Fibroblast of gingiva (primary cell): ENCODE results near the gene BAX.
A peak's percentile ranks its signal among the peaks of the same experiment; 100 is the strongest.

Experiments
- DNase-seq: peaks from one replicate; pipeline ENCODE4 v3.0.0-alpha.2; 2011; ENCODE audit warnings: low read depth

The BAX gene

GRCh38 chr19:48963371-48964204 is 8.9 kb downstream of the BAX start:
- peak; percentile 68 for DNase-seq

GRCh38 chr19:48964205-48965039 is 9.7 kb downstream of the BAX start:
- peak; percentile 66 for DNase-seq

GRCh38 chr19:48965040-48965805 is 10.5 kb downstream of the BAX start, which contains the start of gene FTL:
Gene FTL (plus strand): TSS chr19:48965309. CDS start chr19:48965508, 199 bp downstream.
- DNase-seq, result peak; percentile 98

GRCh38 chr19:48965806-48966540 is 11.3 kb downstream of the BAX start:
- peak; percentile 62 for DNase-seq

DNA sequence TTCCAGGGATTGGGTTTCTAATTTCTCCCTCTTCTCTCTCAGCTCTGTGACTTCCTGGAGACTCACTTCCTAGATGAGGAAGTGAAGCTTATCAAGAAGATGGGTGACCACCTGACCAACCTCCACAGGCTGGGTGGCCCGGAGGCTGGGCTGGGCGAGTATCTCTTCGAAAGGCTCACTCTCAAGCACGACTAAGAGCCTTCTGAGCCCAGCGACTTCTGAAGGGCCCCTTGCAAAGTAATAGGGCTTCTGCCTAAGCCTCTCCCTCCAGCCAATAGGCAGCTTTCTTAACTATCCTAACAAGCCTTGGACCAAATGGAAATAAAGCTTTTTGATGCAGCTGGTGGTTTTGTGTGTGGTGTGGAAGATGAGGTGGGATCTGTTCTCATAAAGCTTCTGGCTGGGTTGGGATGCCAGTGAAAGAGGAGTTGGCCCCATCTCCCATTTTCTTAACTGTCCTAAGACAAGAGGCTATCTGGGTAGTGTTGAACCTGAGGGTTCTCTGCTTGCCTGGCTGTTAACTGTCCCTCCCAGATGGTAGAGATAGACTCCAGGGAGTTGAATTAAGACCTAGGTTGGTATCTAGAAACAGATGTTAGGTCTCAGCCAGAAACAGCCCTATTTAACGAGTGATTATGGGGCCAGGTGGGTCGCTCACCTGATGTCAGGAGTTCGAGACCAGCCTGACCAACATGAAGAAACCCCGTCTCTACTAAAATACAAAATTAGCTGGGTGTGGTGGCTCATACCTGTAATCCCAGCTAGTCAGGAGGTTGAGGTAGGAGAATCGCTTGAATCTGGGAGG is 12.1 kb downstream of the BAX start:
- peak; percentile 51 for DNase-seq

DNA sequence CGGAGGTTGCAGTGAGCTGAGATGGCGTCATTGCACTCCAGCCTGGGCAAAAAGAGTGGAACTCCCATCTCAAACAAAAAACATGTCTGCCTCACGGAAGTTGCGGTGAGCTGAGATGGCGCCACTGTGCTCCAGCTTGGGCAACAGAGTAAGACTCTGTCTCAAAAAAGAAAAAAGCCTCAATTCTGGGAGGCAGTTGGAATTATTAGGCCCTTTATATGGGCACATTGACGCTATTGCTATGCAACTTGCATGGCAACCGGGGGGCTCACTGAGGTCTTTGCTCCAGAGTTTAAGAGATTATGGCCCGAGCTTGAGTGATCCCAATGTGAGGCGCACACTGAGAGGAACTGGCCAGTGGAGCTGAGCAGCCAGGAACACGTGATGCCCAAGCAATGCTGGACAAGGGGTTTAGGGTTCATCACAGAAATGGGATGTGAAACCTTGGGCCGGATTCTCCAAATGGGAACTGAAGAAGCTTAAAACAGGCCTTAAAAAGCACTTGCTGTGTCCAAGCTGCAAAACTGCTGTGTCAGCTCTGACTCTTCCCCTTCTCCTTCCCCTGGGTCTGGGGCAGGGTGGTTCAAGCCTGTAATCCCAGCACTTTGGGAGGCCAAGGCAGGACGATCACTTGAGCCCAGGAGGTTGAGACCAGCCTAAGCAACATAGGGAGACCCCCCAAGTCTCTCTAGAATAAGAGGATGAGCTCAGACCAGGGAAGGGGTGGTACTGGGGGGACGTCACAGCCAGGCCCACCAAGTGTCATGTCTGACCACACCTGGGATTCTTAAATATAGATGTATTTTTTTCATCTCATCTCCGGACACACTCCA is 12.9 kb downstream of the BAX start:
- DNase-seq, result peak; percentile 96

- peak; percentile 91 for DNase-seq
Observed at GRCh38 chr19:48968179-48968661, 13.5 kb downstream of the BAX start.

DNA sequence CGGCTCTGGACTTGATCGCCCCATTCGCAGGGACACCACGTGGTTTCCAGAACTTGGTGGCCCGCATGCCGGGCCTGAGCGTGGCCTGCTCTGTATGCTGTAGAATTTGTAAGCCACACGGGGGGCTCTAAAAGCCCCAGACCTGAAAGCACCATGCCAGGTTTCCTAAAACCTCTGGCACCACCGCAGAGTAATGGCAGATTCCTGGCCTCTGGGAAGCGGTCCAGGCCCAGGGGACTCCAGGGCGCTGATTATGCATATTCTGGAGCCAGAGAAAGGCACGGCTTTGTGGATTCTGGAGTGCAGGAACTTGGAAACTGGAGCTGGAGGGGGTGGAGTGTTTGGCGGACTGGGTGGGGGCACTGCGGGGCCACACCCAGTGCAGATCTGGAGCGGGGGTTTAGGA is 14.1 kb downstream of the BAX start:
- no peak for DNase-seq

DNA sequence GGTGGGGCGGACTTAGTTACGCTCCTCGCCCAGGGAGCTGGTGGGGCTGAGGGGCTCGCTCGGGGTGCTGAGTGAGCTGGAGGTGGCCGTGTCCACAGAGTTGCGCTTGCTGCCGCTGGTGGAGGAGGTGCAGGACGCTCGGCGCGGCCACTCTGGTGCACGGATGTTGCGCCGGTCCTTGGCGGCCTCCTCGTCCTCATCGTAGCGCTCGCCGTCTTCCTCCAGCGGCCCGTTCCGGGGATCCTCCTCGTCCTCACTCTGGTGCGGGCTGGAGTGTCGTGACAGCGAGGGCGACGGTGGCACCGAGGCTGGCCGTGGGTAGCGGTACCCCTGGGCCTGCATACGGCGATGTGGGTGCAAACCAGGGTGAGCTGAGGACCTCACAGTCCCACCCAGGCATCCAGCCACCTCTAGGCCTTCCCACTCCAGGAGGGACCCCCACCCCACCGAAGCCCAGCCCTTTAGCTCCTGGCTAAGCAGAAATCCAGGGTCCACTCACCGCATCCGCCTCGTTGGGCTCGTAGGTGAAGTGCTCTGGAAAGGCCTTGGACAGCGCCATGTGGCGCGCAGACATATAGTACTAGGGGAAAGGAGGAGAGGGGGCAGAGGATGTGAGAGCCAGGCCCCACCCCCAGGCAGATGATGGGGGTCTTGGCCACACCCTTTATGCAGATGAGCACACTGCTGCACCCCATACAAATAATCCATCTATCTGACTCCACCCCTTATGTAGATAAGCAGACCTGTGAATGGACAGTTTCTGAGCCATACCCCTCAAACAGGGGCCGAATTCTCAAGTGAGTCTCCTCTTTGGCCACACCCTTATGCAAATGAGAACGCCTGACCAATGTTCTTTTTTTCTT is 14.8 kb downstream of the BAX start:
- peak; percentile 26 for DNase-seq

DNA sequence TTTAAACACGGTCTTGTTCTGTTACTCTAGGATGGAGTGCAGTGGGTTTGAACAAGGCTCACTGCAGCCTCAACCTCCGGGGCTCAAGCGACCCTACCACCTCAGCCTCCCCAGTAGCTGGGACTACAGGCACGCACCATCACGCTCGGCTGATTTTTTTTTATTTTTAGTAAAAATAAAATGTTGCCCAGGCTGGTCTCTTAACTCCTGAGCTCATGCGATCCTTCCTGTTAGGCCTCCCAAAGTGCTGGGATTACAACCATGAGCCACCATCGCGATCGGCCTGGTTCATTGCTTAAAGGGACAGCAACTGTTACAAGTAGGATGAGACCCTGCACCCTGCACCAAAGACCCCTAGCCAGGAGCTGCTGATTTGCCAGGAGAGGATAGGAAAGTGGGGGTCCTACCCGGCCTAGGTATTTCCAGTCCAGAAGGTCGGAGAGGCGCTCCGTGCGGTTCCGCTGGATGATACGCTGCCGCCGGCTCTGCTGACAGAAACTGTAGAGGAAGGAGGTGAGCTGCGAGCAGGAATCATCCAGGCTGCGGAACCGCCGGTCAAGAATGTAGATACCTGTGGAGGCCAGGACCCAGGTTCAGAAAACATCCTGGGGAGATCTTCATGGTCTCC is 15.6 kb downstream of the BAX start:
- DNase-seq, result no peak

- DNase-seq, result peak; percentile 58
Observed at GRCh38 chr19:48970923-48971395, 16.3 kb downstream of the BAX start.

DNA sequence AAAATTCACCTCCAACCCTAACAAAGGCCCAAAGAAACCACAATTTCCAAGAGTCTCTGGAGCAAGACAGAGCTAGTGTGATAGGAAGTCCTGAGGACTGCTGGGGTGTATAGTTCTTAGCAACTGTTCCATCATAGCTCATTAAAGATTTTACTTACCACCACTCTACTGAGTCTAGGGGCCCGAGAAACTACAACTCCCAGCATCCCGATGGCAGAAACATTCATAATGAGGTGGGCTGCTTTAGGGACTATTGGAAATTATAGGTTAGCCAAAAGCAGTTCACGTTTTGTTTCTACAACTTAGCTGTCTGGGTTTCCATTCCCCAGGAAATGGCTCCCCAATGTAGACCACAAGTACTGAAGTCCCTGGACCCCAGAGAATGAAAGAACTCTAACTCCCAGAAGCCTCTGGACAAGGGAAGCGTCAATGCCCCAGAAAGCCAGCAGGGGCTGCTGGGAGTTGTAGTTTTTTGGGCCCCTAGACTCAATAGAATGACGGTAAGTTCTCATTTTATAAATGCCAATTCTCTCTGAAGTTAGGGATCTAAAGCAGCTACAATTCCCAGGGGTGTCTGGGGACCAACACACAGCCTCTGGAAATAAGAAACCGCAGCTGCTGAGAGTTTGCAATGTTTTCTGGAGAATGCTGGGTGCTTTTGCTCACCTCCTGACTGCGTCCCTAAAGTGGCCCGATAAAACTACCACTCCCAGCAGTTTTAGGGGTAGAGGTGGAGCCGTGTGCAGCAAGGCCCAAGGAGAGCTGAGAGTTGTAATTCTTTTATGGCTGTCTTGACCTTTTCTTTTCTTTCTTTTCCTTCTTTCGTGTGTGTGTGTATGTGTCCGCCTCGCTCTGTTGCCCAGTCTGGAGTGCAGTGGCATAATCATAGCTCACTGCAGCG is 21.5 kb downstream of the BAX start:
- DNase-seq, result no peak

DNA sequence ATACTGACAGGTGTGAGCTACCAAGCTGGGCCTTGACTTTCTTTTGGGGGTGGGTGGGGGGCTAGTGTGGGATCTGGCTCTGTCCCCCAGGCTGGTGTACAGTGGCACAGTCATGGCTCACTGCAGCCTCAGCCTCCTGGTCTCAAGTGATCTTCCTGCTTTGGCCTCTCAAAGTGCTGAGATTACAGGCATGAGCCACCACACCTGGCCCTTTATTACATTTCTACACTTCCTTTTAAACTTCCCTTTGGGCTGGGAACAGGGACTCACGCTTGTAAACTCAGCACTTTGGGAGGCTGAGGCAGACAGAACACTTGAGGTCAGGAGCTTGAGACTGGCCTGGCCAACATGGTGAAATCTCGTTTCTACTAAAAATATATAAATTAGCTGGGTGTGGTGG is 22.4 kb downstream of the BAX start:
- no peak for DNase-seq

DNA sequence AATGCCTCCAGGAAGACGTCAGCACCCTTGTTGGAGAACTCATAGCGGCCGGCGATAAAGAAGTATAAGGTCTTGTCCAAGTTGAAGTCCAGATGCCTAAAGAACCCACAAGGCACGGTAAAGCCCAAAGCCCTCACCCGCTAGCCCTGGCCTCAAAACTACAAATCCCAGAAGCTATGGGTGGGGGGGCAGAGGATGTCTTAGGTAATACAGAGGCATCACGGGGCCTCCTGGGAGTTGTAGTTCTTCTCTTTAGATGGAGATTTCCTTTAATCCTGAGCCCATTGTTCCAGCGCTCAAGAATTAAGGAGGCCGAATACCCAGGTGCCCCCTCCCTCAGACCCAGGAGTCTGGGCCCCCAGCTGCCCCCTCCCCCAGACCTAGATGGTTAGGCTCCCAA is 27.6 kb downstream of the BAX start:
- DNase-seq, result no peak

DNA sequence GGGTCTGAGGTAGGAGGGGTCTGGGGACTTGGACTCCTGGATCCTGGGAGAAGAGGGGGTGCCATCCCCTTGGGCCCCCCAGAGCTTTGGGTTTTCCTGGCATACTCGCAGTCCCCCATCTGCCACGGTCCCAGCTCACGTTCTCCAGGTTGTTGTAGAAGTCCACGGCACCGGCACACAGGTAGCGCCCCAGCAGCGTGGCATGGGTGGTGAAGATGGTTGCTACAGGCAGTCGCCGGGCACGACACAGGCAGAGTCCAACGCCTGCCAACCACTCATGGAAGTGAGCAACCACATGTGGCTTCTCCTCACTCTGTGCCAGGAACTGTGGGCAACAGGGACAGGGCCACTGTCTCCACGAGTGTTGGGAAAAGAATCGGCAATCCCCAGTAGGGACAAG is 31.0 kb downstream of the BAX start:
- DNase-seq, result no peak

GRCh38 chr19:48986211-48986610 is 31.5 kb downstream of the BAX start:
- DNase-seq, result no peak

DNA sequence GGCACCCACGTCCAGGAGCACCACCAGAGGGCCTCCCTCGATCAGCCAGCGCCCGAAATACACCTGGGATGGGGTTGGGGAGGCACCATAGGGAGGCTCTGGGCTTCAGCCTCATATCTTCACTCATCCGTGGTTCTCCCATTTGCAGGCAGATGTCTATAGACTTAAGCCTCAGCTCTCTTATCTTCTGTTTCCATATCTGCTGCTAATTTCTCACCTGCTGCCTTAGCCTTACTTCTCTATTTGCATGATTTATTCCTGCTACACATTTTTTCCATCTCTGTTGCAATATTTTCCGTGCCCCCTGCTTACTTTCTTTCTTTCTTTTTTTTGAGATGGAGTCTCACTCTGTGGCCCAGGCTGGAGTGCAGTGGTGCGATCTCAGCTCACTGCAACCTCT is 32.6 kb downstream of the BAX start:
- no peak for DNase-seq
